Left cardiac atrium (tissue), 4 donors: Measurements from ENCODE around the gene TOLLIP. TPM values are rescaled to one million over a fixed set of nuclear protein-coding genes. Genes with fewer than 3 reads are reported as not detected.

Experiments used
- ATAC-seq, 2 donors: fragments of 200-7000 bp; cut with Tn5 transposase; one replicate each; pipeline ENCODE4 v1.9.1; 2020; ENCODE audit warnings: mild to moderate bottlenecking in 2 of 2, moderate library complexity in 2 of 2
- DNase-seq: peaks from one replicate; pipeline ENCODE4 v3.0.0-alpha.2; 2020
- intact Hi-C, 2 donors: fragments of 100-400 bp; cut with DNase I; formaldehyde crosslinking; loops; one replicate each; pipeline versions ENCODE4 v1.14.1 to v1.15.1; 2022 to 2023
- total RNA-seq, 2 donors: library from RNA; stranded (reverse); fragmentation: NEBNext Ultra II Directional; extraction: Animal tissue kit (Norgen Biotek cat#: 25700); gene quantifications; one replicate each; pipeline ENCODE4 v1.2.1, GENCODE V29; 2021
- donor health status: DM: no; HTN: yes; CAD: no.
- donor health status: DM: no; HTN: yes; CAD: no; lungs with severe emphysema.
- donor health status: DM: yes; HTN: yes; CAD: no.
- donor health status: Dilated cardiomyopathy.

Gene TOLLIP
- total RNA-seq, 2 donors from 2014 or later: 43.4 to 50.8 TPM

GRCh38 chr11:1330473-1330872, 21.0 kb upstream of the TOLLIP start:
- no peak for ATAC-seq
- DNase-seq: no peak
- intact Hi-C loops: loop anchor here in 1 of 2 donors (10.0 kb wide), 1 partner anchor 184 kb away; no protein-coding TSS in a partner anchor

- intact Hi-C loops: no loop called here
- ATAC-seq: no peak
- no peak for DNase-seq
Observed at GRCh38 chr11:1327064-1327460, 17.6 kb upstream of the TOLLIP start.

GRCh38 chr11:1326435-1327063, 17.1 kb upstream of the TOLLIP start:
- no peak for DNase-seq
- intact Hi-C loops: no loop called here
- ATAC-seq: no peak

DNA sequence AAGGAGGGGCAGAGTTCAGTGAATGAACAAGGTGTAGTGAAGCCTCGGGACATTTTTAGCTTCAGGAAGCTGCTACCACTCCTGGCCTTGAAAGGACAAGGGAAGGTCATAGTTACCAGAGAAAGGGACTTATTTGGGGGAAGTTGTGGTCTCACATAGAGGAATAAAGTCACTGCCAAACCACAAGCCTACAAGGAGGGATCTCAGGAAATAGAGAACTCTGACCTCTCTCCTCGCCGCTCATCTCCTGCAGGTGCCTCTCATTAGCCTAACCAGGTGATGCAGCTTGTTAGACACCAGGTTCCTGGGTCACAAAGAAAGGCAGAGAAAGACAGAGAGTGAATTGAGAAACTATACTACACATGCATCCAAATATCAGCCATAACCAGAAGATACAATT, 14.3 kb upstream of the TOLLIP start:
- DNase-seq: no peak
- intact Hi-C loops: no loop called here
- ATAC-seq: no peak

DNA sequence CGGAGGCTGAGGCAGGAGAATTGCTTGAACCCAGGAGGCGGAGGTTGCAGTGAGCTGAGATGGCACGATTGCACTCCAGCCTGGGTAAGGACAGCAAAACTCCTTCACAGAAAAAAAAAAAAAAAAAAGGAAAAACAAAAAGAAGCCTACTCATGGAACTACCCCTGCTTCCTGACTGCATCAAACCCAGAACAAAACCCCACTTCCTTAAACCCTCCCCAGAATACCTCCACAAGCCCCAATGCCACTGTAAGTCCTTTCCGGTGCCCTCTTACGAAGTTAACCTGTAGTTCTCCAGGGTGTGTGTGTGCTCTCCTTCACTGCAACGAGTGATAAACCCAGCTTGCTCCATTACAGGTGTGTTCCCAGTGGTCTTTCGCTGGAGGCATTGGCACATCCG, 8.6 kb upstream of the TOLLIP start:
- intact Hi-C loops: loop anchor here in 1 of 2 donors (10.0 kb wide), 1 partner anchor 67 kb away; the partner anchor contains the start of gene BRSK2
- ATAC-seq (no peak), DNase-seq (no peak)

DNA sequence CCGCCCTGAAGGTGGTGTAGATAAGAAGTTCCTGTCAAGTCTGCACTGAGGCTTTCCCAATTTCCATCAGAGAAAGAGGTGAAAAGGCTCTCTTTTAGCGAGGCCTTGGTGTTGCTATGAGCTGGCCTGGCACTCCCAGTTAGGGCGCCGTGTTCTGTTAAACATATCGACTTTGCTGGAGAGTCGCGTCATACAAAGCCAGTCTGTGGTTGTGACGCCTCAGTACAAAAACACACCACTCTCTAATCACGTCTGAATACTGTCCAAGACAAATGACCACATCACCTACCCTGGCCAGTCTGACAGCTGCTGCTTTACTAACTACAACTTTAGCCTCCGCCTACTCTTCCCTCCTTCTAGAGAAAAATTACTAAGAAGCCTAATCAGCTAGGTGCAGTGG, 8.0 kb upstream of the TOLLIP start:
- DNase-seq: no peak
- ATAC-seq: no peak
- intact Hi-C loops: loop anchor here in 1 of 2 donors (10.0 kb wide), 1 partner anchor 67 kb away; the partner anchor contains the start of gene BRSK2

DNA sequence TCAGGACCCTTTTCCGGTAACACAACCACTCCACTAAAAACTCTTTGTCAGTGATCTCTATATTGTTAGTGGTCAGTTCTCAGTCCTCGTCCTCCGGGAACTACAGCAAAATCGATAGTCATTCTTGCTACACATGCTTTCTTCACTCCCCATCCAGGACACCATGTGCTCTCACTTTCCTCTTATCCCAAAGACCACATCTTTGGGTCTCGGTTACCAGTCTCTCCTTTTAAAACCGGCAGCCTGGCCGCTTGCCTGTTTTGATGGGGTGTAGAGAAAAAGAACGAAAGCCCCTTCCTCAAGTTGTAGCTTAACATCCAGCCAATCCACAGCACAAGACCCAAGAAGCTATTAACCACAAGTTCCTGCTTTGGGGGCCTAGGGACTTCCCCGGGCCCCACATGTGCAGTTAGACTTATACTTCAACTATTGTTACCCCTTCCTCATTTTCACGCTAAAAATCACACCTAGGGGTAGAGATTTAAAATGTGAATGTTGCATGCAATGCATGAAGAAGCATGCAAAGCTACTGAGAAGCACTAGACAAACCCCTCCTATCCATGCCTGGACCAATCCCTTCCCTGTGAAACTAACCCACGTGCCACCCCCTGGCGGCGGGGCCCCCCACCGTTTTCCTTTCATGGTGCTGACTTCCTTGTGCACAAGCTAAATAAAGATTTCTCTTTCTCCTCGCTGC, 1.5 kb upstream of the TOLLIP start:
- DNase-seq: no peak
- intact Hi-C loops: loop anchor here in 1 of 2 donors (10.0 kb wide), 1 partner anchor 74 kb away; the partner anchor contains the start of gene BRSK2
- ATAC-seq: no peak

DNA sequence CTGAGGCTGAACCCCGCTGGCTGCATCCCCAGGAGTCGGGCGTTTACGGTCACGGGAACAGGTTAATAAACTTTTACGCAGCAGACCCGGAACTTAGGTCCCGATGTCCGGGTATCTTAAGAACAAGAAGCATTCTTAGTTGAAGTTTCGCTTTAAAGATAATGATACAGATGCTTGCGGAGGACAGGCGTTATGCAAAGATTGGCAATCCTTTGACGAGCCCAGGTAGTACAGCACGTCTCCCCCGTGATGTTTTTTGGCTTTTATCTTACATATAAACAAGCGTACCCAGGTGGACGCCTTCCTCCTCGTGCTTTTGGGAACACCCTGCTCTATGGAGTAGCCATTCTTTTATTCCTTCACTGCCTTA, 871 bp upstream of the TOLLIP start:
- intact Hi-C loops: loop anchor here in 1 of 2 donors (10.0 kb wide), 1 partner anchor 74 kb away; the partner anchor contains the start of gene BRSK2
- no peak for ATAC-seq
- no peak for DNase-seq

GRCh38 chr11:1308743-1309497, 512 bp downstream of the TOLLIP start:
- intact Hi-C loops: no loop called here
- DNase-seq: no peak
- peak; percentile 63 to 75 for ATAC-seq

- intact Hi-C loops: no loop called here
- no peak for DNase-seq
- no peak for ATAC-seq
Observed at GRCh38 chr11:1307998-1308742, 1.3 kb downstream of the TOLLIP start.

GRCh38 chr11:1307163-1307870, 2.1 kb downstream of the TOLLIP start:
- intact Hi-C loops: no loop called here
- ATAC-seq (no peak), DNase-seq (no peak)

GRCh38 chr11:1306186-1307162, 3.0 kb downstream of the TOLLIP start:
- intact Hi-C loops: no loop called here
- no peak for ATAC-seq
- DNase-seq: no peak

DNA sequence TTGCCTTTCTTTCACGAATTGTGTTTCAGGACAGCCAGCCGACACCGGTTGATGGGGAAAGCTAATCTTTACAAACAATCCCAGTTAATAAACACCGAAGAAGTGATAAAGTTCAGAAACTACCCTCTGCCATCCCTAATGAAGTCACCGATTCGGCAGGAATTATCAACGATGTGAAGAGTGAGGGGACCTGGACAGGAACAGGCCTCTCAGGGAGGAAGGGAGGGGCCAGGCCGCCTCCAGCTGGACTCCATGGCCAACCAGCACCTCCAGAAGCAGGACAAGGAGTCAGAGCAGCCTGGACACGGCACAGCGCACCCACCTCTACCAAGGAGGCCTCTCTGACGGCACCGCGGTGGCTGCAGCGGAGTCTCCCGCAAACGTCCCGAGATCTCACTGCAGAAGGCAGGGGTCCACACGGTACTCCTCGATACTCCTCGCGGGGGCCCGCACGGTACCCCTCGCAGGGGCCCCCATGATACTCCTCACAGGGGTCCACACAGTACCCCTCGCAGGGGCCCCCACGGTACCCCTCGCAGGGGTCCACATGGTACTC, 3.9 kb downstream of the TOLLIP start:
- intact Hi-C loops: no loop called here
- ATAC-seq: no peak
- DNase-seq: no peak

- no peak for ATAC-seq
- intact Hi-C loops: no loop called here
- DNase-seq: no peak
Observed at GRCh38 chr11:1305063-1305495, 4.4 kb downstream of the TOLLIP start.

- ATAC-seq: no peak
- DNase-seq: no peak
- intact Hi-C loops: no loop called here
Observed at GRCh38 chr11:1304380-1304779, 5.1 kb downstream of the TOLLIP start.

DNA sequence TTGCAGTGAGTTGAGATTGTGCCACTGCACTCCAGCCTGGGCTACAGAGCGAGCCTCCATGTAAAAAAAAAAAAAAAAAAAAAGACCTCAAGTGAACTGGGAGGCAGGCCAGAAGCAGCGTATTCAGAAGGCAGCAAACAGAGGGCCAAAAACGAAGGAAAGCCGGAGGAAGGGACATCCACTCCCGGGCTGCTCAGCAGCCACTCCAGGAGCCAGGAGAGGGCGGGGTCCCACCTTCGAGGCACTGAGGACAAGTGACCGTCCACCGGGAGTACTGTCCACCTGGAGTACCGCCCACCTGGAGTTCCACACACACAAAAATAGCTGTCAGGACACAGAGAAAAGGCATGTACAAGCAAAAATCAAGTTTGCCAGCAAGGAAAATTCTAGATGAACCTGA, 5.5 kb downstream of the TOLLIP start:
- peak; percentile 60 for DNase-seq
- peak in 1 of 2 donors; percentile 15 for ATAC-seq
- intact Hi-C loops: no loop called here

DNA sequence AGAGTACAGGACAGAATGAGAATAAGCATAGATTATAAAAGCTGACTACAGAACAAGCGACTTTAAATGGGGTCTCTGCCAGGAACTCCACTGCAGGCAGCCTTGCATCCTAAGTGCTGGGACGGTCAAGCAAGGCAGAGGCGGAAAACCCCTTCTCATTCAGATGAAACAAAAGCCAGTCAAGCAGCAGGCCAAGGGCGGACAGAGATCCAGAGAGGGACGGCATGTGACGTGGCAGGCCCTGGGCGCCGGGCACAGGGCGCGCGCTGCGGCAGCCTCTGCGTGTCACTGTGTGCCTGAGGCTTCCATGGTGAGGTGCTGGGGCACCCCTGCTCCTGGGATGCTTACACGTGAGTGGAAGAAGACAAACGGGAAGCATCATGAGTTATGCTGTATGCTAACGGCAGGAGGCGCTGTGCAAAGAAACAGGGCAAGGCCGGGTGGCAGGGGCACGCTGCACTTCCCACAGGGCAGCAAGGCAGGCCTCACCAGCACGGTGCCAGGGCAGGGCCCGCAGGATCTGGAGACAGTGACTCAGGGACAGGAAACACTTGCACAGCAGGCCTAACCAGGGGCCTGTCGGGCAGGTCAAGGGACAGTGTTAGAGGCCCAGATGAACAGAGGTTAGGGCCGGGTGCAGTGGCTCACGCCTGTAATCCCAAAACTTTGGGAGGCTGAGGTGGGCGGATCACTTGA, 6.2 kb downstream of the TOLLIP start:
- no peak for DNase-seq
- ATAC-seq: peak in 1 of 2 donors; percentile 4
- intact Hi-C loops: no loop called here
